ENCODE measurements around the gene DYNC2LI1.

DYNC2LI1 gene

DNA sequence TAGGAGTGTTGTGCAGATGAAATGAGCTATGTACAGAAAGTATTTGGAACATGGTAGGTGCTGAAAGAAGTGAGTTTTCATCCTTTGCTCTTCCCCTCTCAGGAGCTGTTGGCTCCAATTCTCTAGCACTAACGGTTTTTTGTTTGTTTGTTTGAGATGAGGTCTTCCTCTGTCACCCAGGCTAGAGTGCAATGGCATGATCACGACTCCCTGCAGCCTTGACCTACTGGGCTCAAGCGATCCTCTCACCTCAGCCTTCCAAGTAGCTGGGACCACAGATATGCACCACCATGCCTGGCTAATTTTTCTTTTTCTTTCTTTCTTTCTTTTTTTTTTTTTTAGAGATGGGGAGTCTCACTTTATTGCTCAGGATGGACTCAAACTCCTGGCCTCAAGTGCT is 52.0 kb downstream of the DYNC2LI1 start:
- H3K4me1 ChIP-seq = no peaks in the 10 kb centered on the region
- TF ChIP-seq, protein P1, sequence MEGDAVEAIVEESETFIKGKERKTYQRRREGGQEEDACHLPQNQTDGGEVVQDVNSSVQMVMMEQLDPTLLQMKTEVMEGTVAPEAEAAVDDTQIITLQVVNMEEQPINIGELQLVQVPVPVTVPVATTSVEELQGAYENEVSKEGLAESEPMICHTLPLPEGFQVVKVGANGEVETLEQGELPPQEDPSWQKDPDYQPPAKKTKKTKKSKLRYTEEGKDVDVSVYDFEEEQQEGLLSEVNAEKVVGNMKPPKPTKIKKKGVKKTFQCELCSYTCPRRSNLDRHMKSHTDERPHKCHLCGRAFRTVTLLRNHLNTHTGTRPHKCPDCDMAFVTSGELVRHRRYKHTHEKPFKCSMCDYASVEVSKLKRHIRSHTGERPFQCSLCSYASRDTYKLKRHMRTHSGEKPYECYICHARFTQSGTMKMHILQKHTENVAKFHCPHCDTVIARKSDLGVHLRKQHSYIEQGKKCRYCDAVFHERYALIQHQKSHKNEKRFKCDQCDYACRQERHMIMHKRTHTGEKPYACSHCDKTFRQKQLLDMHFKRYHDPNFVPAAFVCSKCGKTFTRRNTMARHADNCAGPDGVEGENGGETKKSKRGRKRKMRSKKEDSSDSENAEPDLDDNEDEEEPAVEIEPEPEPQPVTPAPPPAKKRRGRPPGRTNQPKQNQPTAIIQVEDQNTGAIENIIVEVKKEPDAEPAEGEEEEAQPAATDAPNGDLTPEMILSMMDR (IDR thresholded peaks at IDR 0.05) = no peak
- no peak for DNase-seq
- H3K4me3 ChIP-seq = no peak overlapping the region
- H3K27ac ChIP-seq = no peak overlapping the region
- H3K27me3 ChIP-seq = peaks cover 0 to 7% of the 10 kb centered on the region in 2 donors
- intact Hi-C loops (cut with DNase I; ENCODE audit: low total_unique reads) = no loop called here
- no peaks in the 10 kb centered on the region for H3K36me3 ChIP-seq
- no peaks in the 10 kb centered on the region for H3K9me3 ChIP-seq

DNA sequence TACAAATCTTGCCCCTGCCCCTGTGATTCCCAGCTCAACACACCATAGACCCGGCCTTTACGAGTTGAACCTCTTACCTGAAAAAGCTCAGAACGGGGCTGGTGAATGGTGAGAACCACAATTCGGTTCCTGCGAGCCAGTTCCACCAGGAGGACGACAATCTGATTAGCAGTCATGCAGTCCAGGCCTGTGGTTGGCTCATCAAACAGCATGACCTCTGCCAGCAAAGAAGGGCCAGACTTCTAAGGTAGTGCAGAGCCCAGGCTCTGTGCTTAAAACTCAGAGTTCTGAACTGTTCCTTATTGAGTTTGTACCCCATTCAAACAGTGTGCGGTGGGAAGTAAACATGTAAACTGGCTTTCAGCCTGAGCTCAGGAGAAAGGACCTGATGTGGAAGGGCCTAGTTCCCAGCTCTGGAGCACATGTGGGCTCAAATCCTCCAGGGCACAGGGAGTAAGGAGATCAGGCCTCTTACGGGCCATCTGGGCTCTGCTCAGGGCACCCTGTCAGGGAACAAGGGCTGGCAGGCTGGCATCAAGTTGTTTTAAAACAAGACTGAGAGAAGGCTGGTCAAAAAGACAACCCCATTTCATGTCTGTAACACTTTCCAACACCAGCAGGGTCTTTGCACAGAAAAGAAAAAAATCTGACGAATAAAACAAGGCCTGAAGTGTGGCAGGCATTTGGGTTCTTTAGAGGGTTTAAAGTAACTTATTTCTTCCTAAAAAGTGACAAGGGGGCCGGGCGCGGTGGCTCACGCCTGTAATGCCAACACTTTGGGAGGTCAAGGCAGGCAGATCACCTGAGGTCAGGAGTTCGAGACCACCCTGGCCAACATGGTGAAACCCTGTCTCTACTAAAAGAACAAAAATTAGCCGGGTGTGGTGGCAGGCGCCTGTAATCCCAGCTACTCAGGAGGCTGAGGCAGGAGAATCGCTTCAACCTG is 52.7 kb downstream of the DYNC2LI1 start:
- no peak overlapping the region for H3K4me3 ChIP-seq
- no peaks in the 10 kb centered on the region for H3K36me3 ChIP-seq
- no peak overlapping the region for H3K27ac ChIP-seq
- DNase-seq = no peak
- H3K9me3 ChIP-seq = no peaks in the 10 kb centered on the region
- intact Hi-C loops (cut with DNase I; ENCODE audit: low total_unique reads) = no loop called here
- H3K4me1 ChIP-seq = peaks cover 0 to 3% (median under 1%) of the 10 kb centered on the region in 4 donors
- TF ChIP-seq, protein P1 (IDR thresholded peaks at IDR 0.05) = no peak
- H3K27me3 ChIP-seq = peaks cover 0 to 14% of the 10 kb centered on the region in 2 donors

DNA sequence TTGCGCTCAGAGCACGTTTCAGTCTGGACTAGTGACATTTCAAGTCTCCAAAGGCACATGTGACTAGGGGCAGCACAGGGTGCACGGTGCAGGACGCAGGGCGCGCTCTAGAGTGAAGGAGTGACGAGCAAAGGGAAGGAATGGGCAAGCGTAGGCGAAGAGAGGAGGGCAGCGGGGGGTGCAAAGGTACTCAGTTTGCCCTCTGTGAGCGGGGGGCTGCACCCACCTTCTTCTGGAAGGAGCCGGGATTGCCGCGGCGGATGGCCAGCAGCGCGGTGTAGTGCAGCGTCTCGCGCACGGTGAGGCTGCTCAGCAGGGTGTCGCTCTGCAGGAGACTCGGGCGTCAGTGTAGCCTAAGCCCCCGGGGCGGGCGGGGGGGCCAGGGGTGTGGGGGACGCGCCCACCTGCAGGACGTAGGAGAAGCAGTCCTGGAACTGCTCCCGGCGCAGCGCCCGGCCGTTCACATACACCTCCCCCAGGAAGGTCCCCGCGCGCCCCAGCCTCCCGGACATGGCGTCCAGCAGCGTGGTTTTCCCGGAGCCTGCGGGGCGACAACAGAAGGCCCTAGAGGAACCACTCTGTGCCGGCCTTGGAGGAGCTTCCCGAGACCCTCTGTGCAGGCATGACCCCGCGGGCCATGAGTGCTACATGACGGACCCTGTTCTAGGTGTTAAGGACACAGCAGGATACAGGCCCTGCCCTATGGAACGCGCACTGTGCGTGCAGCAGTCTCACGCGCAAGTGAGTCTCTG is 57.9 kb downstream of the DYNC2LI1 start:
- DNase-seq = no peak
- TF ChIP-seq, protein P1 (IDR thresholded peaks at IDR 0.05) = no peak
- H3K4me3 ChIP-seq = peak overlapping the region in 1 of 2 donors; percentile 16
- no peak overlapping the region for H3K27ac ChIP-seq
- H3K4me1 ChIP-seq = peaks cover 0 to 7% (median 3%) of the 10 kb centered on the region in 4 donors
- H3K9me3 ChIP-seq = no peaks in the 10 kb centered on the region
- H3K36me3 ChIP-seq = no peaks in the 10 kb centered on the region
- intact Hi-C loops (cut with DNase I; ENCODE audit: low total_unique reads) = no loop called here
- H3K27me3 ChIP-seq = peaks cover 0 to 22% of the 10 kb centered on the region in 2 donors

DNA sequence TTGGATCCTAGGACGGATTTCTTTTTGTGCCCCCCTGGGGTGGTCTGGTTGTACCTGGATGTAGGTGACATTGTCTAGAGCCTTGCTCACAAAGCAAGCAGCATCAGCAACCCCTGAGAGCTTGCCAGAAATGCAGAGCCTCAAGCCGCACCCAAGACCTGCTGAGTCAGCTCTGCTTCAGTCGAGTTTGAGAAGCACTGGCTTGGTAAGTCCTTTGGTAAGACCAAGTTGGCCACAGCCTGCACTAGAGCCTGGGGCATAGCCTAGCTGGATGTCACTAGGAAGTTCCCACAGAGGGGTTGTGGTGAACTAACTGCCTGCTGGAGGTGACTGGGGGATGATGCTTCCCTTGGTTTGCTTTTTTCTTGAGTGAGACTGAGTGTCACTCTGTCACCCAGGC is 58.6 kb downstream of the DYNC2LI1 start:
- no peak overlapping the region for H3K4me3 ChIP-seq
- H3K27ac ChIP-seq = no peak overlapping the region
- intact Hi-C loops (cut with DNase I; ENCODE audit: low total_unique reads) = no loop called here
- peaks cover 0 to 7% (median 3%) of the 10 kb centered on the region in 4 donors for H3K4me1 ChIP-seq
- H3K36me3 ChIP-seq = no peaks in the 10 kb centered on the region
- TF ChIP-seq, protein P1 (IDR thresholded peaks at IDR 0.05) = no peak
- H3K27me3 ChIP-seq = peaks cover 0 to 22% of the 10 kb centered on the region in 2 donors
- H3K9me3 ChIP-seq = no peaks in the 10 kb centered on the region
- DNase-seq = no peak

DNA sequence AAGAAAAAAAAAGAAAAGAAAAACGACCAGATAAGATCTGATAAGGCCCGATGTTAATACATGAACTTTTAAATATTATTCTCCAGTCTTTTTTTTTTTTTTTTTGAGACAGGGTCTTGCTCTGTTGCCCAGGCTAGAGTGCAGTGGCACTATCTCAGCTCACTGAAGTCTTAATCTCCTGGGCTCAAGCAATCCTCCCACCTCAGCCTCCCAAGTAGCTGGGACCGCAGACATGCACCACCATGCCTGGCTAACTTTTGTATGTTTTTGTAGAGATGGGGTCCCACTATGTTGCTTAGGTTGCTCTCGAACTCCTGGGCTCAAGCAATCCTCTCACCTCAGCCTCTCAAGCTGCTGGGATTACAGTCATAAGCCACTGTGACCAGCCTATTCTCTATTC is 63.2 kb downstream of the DYNC2LI1 start:
- no peak for DNase-seq
- no peak overlapping the region for H3K27ac ChIP-seq
- TF ChIP-seq, protein P1 (IDR thresholded peaks at IDR 0.05) = no peak
- peaks cover 0 to 11% of the 10 kb centered on the region in 2 donors for H3K27me3 ChIP-seq
- no peak overlapping the region for H3K4me3 ChIP-seq
- H3K4me1 ChIP-seq = peaks cover 0 to under 1% (median 0%) of the 10 kb centered on the region in 4 donors
- no peaks in the 10 kb centered on the region for H3K9me3 ChIP-seq
- H3K36me3 ChIP-seq = no peaks in the 10 kb centered on the region
- intact Hi-C loops (cut with DNase I; ENCODE audit: low total_unique reads) = no loop called here

Measured in tibial artery (tissue), 4 donors.